Measurements from ENCODE around the gene PRAF2. TPM values are rescaled to one million over a fixed set of nuclear protein-coding genes. Genes with fewer than 3 reads are reported as not detected.

PRAF2 gene
- total RNA-seq, 2 experiments from 2014 or later, result 9.1 to 11.5 TPM

DNA sequence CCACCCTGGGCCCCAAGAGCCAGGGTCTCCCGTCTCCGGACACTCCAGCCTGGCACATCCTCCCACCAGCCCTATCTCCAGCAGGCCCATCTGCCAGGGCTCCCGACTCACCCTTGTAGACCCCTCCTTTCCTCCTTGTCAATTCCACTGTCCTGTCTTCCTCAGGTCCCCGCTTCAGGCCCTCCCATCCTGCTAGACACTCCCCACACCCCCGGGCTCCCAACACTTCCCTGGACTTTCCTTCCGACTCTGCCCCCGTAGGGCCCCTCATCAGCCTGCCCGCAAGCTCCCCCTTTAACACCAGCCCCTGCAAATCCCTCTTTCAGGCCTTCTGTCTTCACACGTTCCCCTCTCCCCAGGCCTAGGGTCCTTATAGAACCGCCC lies 1.1 kb downstream of the PRAF2 start:
- ChIA-PET POLR2A (no interaction called here), CTCF (no interaction called here)
- Mint-ChIP-seq H3K36me3 (ENCODE audit: low read depth) (peaks cover 7% of the 10 kb centered on the region), H3K4me1 (peaks cover 14% of the 10 kb centered on the region), H3K27ac (peak overlapping the region; percentile 55), H3K9me3 (ENCODE audit: low read depth) (no peaks in the 10 kb centered on the region), H3K27me3 (no peaks in the 10 kb centered on the region), H3K4me3 (peak overlapping the region; percentile 78)
- no peak for DNase-seq
- ATAC-seq, result no peak
- intact Hi-C loops (cut with DNase I, micrococcal nuclease), result loop anchor here in 1 of 2 experiments (10.0 kb wide), 1 partner anchor 192 kb away; the partner anchor contains the start of genes FOXP3 and PPP1R3F

- Mint-ChIP-seq H3K9me3 (ENCODE audit: low read depth) (no peaks in the 10 kb centered on the region), H3K27ac (no peak overlapping the region), H3K4me1 (peaks cover 14% of the 10 kb centered on the region), H3K36me3 (ENCODE audit: low read depth) (peaks cover 7% of the 10 kb centered on the region), H3K27me3 (no peaks in the 10 kb centered on the region), H3K4me3 (no peak overlapping the region)
- DNase-seq (no peak), ATAC-seq (no peak)
- ChIA-PET CTCF (no interaction called here), POLR2A (no interaction called here)
- intact Hi-C loops (cut with DNase I, micrococcal nuclease), result loop anchor here in 1 of 2 experiments (10.0 kb wide), 1 partner anchor 193 kb away; the partner anchor contains the start of genes FOXP3 and PPP1R3F
Measured at GRCh38 chrX:49071877-49072711, 1.7 kb downstream of the PRAF2 start.

- intact Hi-C loops (cut with DNase I, micrococcal nuclease), result loop anchor here in 1 of 2 experiments (10.0 kb wide), 1 partner anchor 194 kb away; the partner anchor contains the start of genes FOXP3 and PPP1R3F
- Mint-ChIP-seq H3K36me3 (ENCODE audit: low read depth) (peaks cover 7% of the 10 kb centered on the region), H3K27ac (no peak overlapping the region), H3K4me3 (no peak overlapping the region), H3K4me1 (peaks cover 14% of the 10 kb centered on the region), H3K27me3 (no peaks in the 10 kb centered on the region), H3K9me3 (ENCODE audit: low read depth) (no peaks in the 10 kb centered on the region)
- no peak for DNase-seq
- POLR2A ChIA-PET, result no interaction called here
- ATAC-seq, result no peak
- CTCF ChIA-PET, result interaction anchor here (0.6 kb wide), 1 partner anchor 10 kb away, joined by 4 read pairs; no protein-coding TSS in a partner anchor
Measured at GRCh38 chrX:49070988-49071387, 2.8 kb downstream of the PRAF2 start.

DNA sequence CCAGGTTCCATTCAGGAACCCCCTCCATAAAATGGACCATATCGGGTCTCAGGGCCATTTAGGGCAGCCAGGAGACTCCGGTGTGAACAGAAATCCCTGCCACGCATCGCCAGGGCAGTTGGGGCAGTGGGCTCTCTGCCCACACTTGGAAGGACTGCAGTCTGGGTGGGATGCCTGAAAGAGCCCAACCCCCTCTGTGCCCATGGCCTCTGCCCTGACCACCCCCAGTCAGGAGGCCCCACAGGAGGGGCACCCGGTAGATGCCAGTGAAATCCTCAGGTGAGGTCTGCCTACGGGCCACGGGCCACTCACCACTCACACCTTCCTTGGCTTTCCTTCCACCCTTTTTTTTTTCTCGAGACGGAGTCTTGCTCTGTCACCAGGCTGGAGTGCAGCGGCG lies 4.8 kb downstream of the PRAF2 start:
- Mint-ChIP-seq H3K4me3 (no peak overlapping the region), H3K4me1 (peaks cover 12% of the 10 kb centered on the region), H3K27ac (no peak overlapping the region), H3K9me3 (ENCODE audit: low read depth) (no peaks in the 10 kb centered on the region), H3K27me3 (no peaks in the 10 kb centered on the region), H3K36me3 (ENCODE audit: low read depth) (peaks cover 4% of the 10 kb centered on the region)
- ChIA-PET POLR2A (no interaction called here), CTCF (interaction anchor here (0.7 kb wide), 1 partner anchor 37 kb away, joined by 3 read pairs; no protein-coding TSS in a partner anchor)
- no peak for ATAC-seq
- DNase-seq, result no peak
- intact Hi-C loops (cut with DNase I, micrococcal nuclease), result no loop called here

DNA sequence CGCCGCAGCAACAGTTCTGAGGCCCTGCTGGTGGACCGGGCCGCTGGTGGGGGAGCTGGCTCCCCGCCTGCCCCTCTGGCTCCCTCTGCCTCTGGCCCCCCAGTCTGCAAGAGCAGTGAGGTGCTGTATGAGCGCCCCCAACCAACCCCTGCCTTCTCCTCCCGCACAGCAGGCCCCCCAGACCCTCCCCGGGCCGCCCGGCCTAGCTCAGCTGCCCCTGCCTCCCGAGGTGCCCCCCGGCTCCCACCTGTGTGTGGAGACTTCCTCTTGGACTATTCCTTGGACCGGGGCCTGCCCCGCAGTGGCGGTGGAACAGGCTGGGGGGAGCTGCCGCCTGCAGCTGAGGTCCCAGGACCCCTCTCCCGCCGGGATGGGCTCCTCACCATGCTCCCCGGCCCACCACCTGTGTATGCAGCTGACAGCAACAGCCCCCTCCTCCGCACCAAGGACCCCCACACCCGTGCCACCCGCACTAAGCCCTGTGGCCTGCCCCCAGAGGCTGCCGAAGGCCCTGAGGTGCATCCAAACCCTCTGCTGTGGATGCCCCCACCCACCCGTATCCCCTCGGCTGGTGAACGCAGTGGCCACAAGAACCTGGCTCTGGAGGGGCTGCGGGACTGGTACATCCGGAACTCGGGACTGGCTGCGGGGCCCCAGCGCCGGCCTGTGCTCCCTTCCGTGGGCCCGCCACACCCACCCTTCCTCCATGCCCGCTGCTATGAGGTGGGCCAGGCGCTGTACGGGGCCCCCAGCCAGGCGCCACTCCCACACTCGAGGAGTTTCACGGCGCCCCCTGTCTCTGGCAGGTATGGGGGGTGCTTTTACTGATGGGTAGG lies 6.3 kb downstream of the PRAF2 start:
- Mint-ChIP-seq H3K9me3 (ENCODE audit: low read depth) (no peaks in the 10 kb centered on the region), H3K36me3 (ENCODE audit: low read depth) (peaks cover 4% of the 10 kb centered on the region), H3K27me3 (no peaks in the 10 kb centered on the region), H3K4me3 (no peak overlapping the region), H3K27ac (no peak overlapping the region), H3K4me1 (peaks cover 3% of the 10 kb centered on the region)
- DNase-seq (no peak), ATAC-seq (no peak)
- CTCF ChIA-PET, result interaction anchor here (0.6 kb wide), 1 partner anchor 75 kb away, joined by 3 read pairs; no protein-coding TSS in a partner anchor
- POLR2A ChIA-PET, result no interaction called here
- intact Hi-C loops (cut with DNase I, micrococcal nuclease), result no loop called here

DNA sequence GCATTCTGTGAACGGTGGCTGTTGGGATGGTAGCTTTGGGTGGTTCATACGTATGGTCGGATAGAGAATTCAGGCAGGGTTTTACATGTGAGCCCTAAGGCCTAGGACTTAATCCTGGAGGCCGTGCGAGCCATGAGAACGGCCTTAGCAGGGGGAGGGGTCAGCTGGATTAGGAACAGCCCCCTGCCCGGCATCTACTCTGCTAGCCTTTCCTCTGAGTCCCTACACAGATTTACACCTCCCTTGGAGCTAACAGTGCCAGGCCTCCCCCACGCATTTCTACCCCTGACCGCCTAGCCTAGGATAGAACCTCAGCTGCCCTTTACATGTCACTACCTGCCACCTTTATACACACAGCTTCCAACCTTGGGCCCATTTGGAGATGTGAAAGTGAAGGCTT lies 7.1 kb downstream of the PRAF2 start:
- Mint-ChIP-seq H3K4me1 (no peaks in the 10 kb centered on the region), H3K36me3 (ENCODE audit: low read depth) (peaks cover 2% of the 10 kb centered on the region), H3K9me3 (ENCODE audit: low read depth) (no peaks in the 10 kb centered on the region), H3K4me3 (no peak overlapping the region), H3K27me3 (no peaks in the 10 kb centered on the region), H3K27ac (no peak overlapping the region)
- ChIA-PET CTCF (interaction anchor here (0.6 kb wide), 1 partner anchor 76 kb away, joined by 3 read pairs; no protein-coding TSS in a partner anchor), POLR2A (no interaction called here)
- no peak for ATAC-seq
- intact Hi-C loops (cut with DNase I, micrococcal nuclease), result no loop called here
- no peak for DNase-seq

DNA sequence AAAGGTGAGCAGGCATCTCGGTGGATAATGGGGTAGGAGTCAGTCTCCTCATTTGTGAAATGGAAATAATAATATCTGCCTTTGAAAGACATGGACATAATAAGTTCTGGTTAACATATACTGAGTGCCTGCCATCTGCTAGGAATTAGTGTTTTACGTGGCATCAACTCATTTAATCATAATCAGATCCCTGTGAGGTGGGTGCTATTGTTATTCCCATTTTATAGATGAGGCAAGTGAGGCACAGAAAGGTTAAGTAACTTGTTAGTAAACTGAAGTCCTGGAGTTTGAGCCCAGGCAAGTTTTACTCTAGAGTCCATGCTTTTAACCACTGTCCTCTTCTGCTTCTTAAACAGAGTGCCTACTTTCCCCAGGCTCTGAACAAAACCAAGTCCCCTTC lies 7.5 kb downstream of the PRAF2 start:
- ATAC-seq (no peak), DNase-seq (no peak)
- H3K27ac Mint-ChIP-seq, result no peak overlapping the region
- H3K9me3 Mint-ChIP-seq (ENCODE audit: low read depth), result no peaks in the 10 kb centered on the region
- CTCF ChIA-PET, result no interaction called here
- intact Hi-C loops (cut with DNase I, micrococcal nuclease), result no loop called here
- POLR2A ChIA-PET, result no interaction called here
- no peaks in the 10 kb centered on the region for H3K4me1 Mint-ChIP-seq
- peaks cover 2% of the 10 kb centered on the region for H3K36me3 Mint-ChIP-seq (ENCODE audit: low read depth)
- H3K27me3 Mint-ChIP-seq, result no peaks in the 10 kb centered on the region
- H3K4me3 Mint-ChIP-seq, result no peak overlapping the region

DNA sequence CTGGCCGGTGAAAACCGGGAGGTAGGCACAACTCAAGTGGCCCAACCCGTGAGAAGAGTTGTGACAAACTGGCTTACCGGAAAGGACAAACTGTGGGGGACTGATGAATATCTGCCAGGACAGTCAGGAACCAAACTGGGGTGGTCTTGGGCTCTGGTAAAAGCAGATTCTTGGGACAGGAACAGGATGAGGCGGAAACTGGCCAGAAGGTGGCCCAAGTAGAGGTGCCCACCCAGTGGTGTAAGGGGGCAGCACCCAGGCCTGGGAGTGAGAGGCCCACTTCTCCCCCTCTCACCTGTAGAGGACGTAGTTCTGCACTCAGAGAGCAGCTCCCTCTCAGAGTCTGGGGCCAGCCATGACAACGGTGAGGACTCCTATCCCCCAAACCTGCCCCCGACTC lies 9.1 kb downstream of the PRAF2 start:
- H3K36me3 Mint-ChIP-seq (ENCODE audit: low read depth), result peaks cover 2% of the 10 kb centered on the region
- ATAC-seq (no peak), DNase-seq (no peak)
- ChIA-PET CTCF (no interaction called here), POLR2A (no interaction called here)
- H3K27me3 Mint-ChIP-seq, result no peaks in the 10 kb centered on the region
- no peaks in the 10 kb centered on the region for H3K4me1 Mint-ChIP-seq
- no peak overlapping the region for H3K4me3 Mint-ChIP-seq
- intact Hi-C loops (cut with DNase I, micrococcal nuclease), result no loop called here
- H3K9me3 Mint-ChIP-seq (ENCODE audit: low read depth), result no peaks in the 10 kb centered on the region
- H3K27ac Mint-ChIP-seq, result no peak overlapping the region

DNA sequence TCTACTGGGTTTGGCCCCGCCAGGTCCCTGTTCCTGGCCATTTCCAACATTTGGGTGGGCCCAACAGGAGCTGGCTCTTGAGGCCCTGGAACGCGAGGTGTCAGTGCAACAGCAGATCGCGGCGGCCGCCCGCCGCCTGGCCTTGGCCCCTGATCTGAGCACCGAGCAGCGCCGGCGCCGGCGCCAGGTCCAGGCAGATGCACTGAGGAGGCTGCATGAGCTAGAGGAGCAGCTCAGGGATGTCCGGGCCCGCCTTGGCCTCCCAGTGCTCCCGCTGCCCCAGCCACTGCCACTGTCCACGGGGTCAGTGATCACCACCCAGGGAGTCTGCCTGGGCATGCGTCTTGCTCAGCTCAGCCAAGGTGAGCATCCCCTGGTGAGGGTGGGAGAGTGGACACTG lies 9.5 kb downstream of the PRAF2 start:
- H3K27ac Mint-ChIP-seq, result no peak overlapping the region
- DNase-seq (no peak), ATAC-seq (no peak)
- ChIA-PET CTCF (no interaction called here), POLR2A (no interaction called here)
- no peaks in the 10 kb centered on the region for H3K4me1 Mint-ChIP-seq
- no peaks in the 10 kb centered on the region for H3K9me3 Mint-ChIP-seq (ENCODE audit: low read depth)
- H3K4me3 Mint-ChIP-seq, result no peak overlapping the region
- intact Hi-C loops (cut with DNase I, micrococcal nuclease), result no loop called here
- no peaks in the 10 kb centered on the region for H3K27me3 Mint-ChIP-seq
- H3K36me3 Mint-ChIP-seq (ENCODE audit: low read depth), result peaks cover 2% of the 10 kb centered on the region

GRCh38 chrX:49063715-49064114 lies 10.1 kb downstream of the PRAF2 start:
- ChIA-PET CTCF (no interaction called here), POLR2A (no interaction called here)
- intact Hi-C loops (cut with DNase I, micrococcal nuclease), result no loop called here
- Mint-ChIP-seq H3K36me3 (ENCODE audit: low read depth) (peaks cover 2% of the 10 kb centered on the region), H3K4me3 (no peak overlapping the region), H3K27ac (no peak overlapping the region), H3K27me3 (no peaks in the 10 kb centered on the region), H3K4me1 (no peaks in the 10 kb centered on the region), H3K9me3 (ENCODE audit: low read depth) (no peaks in the 10 kb centered on the region)
- no peak for ATAC-seq
- DNase-seq, result no peak

DNA sequence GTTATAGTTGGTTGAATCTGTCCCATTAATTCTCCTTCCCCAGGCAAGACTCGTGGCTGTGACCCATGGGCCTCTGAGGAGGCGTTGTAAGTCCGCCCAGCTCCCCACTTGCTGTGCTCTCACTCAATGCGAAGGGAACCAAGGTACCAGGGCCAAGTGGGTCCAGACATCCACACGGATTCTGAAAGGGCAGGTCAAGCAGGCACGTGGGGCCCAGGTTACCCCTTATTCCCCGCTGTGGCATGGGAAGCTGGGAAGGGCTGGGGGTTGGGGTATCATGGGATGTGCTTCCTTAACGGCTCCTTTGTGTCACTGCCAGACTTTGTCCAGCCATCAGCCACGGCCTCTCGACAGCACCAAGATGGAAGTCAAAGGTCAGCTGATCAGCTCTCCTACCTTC lies 11.9 kb downstream of the PRAF2 start:
- peaks cover 2% of the 10 kb centered on the region for H3K36me3 Mint-ChIP-seq (ENCODE audit: low read depth)
- POLR2A ChIA-PET, result no interaction called here
- H3K27me3 Mint-ChIP-seq, result no peaks in the 10 kb centered on the region
- DNase-seq (no peak), ATAC-seq (no peak)
- CTCF ChIA-PET, result no interaction called here
- H3K9me3 Mint-ChIP-seq (ENCODE audit: low read depth), result no peaks in the 10 kb centered on the region
- H3K27ac Mint-ChIP-seq, result no peak overlapping the region
- intact Hi-C loops (cut with DNase I, micrococcal nuclease), result no loop called here
- H3K4me3 Mint-ChIP-seq, result no peak overlapping the region
- peaks cover 2% of the 10 kb centered on the region for H3K4me1 Mint-ChIP-seq

DNA sequence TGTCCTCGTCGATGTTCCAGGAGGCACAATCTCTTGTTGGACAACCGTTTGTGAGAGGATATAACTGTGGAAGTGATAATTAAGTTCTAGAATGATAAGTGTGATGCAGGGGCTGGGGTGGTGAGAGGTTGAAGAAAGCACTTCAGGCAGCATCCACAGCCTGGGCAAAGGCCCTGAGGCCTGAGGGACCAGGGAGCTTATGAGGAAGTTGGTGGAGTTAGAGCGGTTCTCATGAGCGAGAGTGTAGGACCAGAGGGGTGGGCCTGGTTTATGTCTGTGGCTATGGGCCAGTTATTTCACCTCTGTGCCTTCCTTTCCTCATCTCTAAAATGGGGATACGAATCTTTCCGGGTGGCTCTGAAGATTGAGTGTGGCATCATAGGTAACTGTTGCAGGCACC lies 12.3 kb downstream of the PRAF2 start:
- DNase-seq (no peak), ATAC-seq (no peak)
- Mint-ChIP-seq H3K4me1 (peaks cover 5% of the 10 kb centered on the region), H3K36me3 (ENCODE audit: low read depth) (peaks cover 2% of the 10 kb centered on the region), H3K9me3 (ENCODE audit: low read depth) (no peaks in the 10 kb centered on the region), H3K4me3 (no peak overlapping the region), H3K27ac (no peak overlapping the region), H3K27me3 (no peaks in the 10 kb centered on the region)
- ChIA-PET POLR2A (no interaction called here), CTCF (interaction anchor here (0.6 kb wide), 1 partner anchor 214 kb away, joined by 4 read pairs; no protein-coding TSS in a partner anchor)
- intact Hi-C loops (cut with DNase I, micrococcal nuclease), result no loop called here

Measured in activated CD4-positive, alpha-beta T cell treated with anti-CD3 and anti-CD28 coated beads for 36 hours (primary cell).